Sigmoid colon (tissue), 4 donors: ENCODE results near the gene MRPS31.

Source experiments
- EP300 ChIP-seq, 4 donors: sonication (generic); formaldehyde crosslinking; IDR thresholded peaks; one replicate each; pipeline ENCODE4 v1.6.1; 2017; ENCODE audit warnings: antibody characterized with exemption in 4 of 4
- POLR2A ChIP-seq, 2 donors: fragments of 450-650 bp; IDR thresholded peaks; one replicate each; pipeline ENCODE4 v1.6.1; 2016; ENCODE audit warnings: antibody characterized with exemption in 2 of 2, mild to moderate bottlenecking in 2 of 2, moderate library complexity in 2 of 2
- POLR2AphosphoS5 ChIP-seq, 4 donors: sonication (generic); formaldehyde crosslinking; IDR thresholded peaks; one replicate each; pipeline ENCODE4 v1.6.1; 2017; ENCODE audit warnings: antibody characterized with exemption in 4 of 4
- TF ChIP-seq, protein P1 (sequence below), 4 experiments: fragments of 450-650 bp in 3 of 4; fragments of 200-600 bp in 1 of 4; IDR thresholded peaks; one replicate each; pipeline ENCODE4 v1.5.1; 2016 to 2019; ENCODE audit warnings: antibody characterized with exemption in 4 of 4, mild to moderate bottlenecking in 3 of 4, moderate library complexity in 2 of 4

DNA sequence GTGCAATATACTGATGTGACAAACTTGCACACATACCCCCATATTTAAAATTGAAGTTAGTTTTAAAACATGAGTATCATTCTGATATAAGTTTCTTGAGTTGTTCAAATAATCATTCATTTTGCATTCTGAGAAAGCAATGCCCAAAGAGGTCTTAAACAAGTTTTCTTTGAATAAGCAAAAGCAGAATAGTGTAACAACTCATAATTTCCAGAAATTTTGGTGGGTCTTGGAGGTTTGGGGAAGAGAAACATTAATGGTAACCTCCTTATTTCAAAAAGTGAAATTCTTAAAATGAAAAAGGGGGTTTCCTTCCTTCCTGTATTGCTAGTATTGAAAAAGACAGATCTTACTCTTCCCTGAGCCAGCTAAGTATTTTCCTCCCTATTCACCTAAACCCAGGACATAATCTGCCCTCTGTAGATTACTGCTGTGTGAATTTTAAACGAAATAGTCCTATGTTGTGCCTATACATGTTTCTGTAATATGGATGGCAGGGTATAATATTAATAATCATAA lies 48.9 kb upstream of the MRPS31 start:
- no peak for TF ChIP-seq POLR2AphosphoS5 (IDR thresholded peaks at IDR 0.05)
- no peak for TF ChIP-seq POLR2A (IDR thresholded peaks at IDR 0.05)
- TF ChIP-seq, protein P1, sequence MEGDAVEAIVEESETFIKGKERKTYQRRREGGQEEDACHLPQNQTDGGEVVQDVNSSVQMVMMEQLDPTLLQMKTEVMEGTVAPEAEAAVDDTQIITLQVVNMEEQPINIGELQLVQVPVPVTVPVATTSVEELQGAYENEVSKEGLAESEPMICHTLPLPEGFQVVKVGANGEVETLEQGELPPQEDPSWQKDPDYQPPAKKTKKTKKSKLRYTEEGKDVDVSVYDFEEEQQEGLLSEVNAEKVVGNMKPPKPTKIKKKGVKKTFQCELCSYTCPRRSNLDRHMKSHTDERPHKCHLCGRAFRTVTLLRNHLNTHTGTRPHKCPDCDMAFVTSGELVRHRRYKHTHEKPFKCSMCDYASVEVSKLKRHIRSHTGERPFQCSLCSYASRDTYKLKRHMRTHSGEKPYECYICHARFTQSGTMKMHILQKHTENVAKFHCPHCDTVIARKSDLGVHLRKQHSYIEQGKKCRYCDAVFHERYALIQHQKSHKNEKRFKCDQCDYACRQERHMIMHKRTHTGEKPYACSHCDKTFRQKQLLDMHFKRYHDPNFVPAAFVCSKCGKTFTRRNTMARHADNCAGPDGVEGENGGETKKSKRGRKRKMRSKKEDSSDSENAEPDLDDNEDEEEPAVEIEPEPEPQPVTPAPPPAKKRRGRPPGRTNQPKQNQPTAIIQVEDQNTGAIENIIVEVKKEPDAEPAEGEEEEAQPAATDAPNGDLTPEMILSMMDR (IDR thresholded peaks at IDR 0.05): no peak
- no peak for TF ChIP-seq EP300 (IDR thresholded peaks at IDR 0.05)
